ENCODE data around the gene LDB2.
A peak's percentile ranks its signal among the peaks of the same experiment; 100 is the strongest.
"Not testable (repeated sequence)": the region's sequence is repeated elsewhere in the genome, so short reads cannot be mapped to it uniquely, and the experiment has no call there.

The LDB2 gene

DNA sequence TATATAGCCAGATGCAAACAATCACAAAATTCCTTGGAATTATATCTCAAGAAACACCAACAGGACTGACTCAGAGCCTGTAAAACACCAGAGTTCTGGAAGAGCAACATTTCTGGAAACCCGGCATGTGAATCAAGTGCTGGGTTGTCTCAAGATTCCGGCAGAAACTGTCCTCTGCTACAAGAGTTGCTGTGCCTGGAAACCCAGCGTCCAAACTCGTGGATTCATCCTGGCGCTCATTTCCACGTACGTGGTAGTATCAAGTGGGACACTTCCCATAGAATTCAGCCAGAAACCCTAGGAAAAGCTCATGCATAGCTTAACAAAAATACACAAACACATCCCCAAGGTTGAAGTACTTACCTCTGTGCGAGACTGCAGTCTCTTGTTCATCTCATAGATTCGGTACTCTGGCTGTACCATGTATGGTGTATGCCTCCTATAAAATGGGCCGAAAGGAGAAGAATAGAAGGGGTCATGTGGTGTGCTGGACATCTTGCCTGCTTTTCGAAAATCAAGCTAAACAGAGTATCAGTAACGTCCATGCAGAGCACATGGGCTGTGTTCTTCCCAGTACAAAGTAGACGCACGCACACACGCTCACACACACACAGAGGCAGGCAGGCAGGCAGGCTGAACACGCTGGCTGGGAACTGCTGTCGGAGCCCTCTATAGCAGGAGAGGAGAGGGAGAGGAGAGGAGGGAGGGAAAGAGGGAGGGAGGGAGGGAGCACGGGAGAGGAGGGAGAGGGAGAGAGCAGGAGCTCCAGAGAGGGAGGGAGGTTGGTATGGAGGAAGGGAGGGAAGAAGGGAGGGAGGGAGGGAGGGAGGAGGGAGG, at the start of gene LDB2:
LDB2 (minus strand) TSS at position 655 of the 837 bp plus-strand sequence.
- no peak for DNase-seq

DNA sequence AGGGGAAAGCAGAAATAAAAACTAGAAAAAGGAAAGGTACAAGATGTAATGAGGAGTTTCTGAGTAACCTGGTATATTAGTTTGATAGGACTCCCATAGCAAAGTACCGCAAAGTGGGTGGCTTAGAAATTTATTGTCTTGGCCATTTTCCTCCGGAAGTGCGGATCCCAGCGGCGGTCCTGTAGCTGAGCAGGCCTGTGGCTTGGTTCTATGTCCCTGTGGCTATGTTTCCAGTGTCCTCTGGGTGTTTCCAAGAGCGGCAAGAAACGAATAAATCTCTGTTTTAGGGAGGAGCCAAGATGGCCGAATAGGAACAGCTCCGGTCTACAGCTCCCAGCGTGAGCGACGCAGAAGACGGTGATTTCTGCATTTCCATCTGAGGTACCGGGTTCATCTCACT, 44.0 kb upstream of the LDB2 start:
- no peak for DNase-seq

DNA sequence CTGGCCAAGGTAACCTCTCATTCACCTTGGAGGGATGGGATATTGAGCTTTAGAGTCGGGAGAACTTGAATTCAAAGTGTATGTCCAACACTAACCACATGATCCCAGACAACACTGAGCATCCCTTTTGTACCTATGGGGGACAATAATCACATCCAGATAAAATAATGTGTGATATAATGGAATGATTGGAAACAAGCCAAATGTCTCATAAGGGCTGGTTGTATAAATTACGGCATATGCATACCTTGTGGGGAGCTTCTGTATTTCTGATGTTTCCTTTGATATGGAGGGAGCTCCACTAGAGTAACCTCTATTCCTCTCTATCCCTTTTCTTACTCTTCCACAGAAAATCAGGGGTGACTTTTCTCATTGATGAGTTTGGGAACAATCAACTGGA, 40.7 kb upstream of the LDB2 start:
- no peak for DNase-seq

DNA sequence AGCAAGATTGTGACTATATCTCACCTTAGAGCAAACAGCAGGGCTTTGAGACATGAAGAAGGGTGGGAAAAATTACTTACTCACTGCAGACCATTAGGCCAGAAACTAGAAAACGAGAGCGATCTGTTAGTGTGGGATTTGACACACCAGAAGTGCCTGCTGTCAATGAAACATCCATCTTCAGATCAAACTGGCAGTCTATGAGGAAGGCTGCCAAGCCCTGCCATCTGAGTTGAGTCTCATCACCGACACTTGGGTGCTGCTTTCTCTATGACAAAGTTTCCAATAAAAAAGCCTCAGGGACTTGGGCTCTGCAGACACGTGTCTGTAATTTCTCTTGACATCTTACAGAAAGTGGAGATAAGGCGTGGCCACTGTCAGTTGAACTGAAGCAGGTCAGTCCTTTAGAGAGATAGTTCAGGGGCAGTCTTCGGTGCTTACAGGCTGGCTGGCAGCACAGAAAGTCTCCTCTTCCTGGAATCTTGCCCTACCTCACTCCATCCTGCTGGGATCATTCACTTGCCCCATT, 40.1 kb upstream of the LDB2 start:
- no peak for DNase-seq

DNA sequence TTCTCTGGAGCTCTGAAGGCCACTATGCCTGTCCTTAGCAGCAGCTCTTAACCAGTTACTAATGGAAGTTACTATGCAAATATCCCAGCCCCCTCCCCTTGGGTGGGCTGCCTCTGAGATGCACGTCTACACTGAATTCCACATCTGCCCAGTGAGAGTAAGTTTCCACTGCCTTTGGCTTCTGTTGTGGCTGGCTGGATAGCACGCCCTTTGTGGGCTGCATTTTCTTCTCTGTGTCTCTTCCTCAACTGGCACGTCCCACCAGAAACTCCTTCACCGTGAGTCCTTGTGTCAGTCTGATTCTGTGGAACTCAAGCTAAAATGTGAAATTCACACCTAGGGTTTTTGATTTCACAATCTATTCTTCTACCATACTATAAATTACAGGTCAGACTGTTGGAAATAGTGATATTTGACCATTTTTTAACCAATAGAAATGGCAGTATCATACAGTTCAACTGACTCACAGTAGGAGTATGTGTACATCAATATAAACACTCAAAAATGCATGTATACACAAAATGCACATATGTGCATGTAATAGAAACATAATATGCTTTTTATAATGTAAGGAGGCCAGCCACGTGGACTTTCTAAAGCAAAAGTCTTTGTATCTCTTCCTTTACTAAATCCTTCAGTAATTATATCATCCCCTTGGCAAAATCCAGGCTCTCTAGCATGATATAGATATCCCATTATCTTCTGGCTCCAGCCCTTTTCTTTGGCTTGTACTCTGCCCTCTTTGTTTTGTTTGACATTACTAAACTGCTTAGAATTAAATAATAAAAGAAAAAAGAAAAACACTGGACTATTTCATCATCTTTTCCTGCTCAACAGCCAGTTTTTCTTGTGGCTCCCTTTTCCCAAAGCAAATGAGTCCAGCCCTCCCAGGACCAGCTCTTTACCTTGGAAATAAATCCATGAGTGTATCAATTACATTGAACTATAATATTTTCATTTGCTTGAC, 33.2 kb upstream of the LDB2 start:
- no peak for DNase-seq

DNA sequence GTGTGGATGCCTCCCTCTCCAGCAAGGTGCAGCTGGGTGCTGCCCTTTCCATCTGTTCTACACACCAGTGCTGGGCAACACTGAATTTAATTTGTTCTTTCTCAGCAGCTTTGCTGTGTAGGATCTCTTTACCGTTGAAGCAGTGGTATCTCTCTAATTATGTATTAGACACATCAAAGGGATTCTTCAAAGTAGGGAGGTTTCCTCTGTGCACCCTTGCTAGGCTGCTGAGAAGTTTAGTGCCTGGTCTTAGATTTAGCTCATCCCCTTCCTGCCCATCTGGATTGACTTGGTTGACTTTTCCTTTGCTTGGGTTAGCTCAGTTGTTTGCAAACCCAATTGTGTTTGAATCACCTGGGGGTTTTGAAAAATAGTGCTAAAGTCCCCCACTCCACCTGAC, 27.8 kb upstream of the LDB2 start:
- no peak for DNase-seq

DNA sequence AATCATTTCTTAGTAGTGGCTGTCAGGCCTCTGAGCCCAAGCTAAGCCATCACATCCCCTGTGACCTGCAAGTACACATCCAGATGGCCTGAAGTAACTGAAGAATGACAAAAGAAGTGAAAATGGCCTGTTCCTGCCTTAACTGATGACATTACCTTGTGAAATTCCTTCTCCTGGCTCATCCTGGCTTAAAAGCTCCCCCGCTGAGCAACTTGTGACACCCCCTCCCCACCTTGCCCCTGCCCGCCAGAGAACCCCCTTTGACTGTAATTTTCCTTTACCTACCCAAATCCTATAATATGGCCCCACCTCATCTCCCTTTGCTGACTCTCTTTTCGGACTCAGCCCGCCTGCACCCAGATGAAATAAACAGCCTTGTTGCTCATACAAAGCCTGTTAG, 20.3 kb upstream of the LDB2 start:
- DNase-seq = not testable (repeated sequence)

DNA sequence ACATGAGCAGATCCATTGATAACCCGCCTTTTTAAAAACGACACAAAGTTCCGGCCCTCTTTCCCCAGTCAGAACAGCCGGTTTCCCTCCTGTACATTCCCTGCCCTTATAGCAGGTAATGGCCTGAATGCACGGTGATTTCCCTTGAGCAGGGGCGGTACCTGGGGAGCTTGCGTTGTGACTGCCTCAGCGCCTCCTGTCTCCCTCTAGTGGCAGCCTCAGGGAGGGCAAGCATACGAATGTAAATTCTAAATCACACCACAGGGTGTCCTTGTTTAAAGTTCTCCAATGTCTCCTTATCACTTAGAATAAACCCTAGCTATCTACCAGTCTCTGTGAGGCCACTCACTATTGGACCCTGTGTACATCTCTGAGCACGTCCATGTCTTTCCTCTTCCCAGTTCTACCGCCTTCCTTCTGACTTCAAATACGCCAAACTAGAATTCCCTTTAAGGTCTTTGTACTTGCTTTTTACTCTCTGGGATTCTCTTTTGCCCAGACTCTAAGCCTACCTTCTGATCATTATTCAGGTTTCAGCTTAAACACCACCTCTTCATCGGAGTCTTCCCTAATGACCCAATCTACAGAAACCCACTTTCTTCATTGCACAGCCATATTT, 18.4 kb upstream of the LDB2 start:
- peak; percentile 62 for DNase-seq

DNA sequence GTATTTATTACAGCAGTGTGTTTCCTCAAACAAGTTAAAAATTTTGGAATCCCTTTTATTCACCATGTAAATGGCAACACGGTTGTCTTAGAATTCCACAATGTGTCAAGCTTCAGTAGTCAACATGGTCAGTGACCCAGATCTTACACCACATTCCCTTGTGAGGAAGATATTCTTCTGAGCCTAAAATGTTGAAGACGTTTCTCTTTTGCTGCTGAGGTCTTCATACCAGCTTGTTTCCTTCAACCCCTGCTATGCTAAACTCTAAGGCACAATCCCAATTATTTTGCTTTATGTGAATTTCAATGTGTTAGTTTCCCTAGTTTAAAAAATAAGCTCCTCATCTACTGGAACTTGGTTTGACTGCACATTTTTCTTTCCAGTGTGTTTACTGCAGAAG, 17.6 kb upstream of the LDB2 start:
- DNase-seq = no peak

DNA sequence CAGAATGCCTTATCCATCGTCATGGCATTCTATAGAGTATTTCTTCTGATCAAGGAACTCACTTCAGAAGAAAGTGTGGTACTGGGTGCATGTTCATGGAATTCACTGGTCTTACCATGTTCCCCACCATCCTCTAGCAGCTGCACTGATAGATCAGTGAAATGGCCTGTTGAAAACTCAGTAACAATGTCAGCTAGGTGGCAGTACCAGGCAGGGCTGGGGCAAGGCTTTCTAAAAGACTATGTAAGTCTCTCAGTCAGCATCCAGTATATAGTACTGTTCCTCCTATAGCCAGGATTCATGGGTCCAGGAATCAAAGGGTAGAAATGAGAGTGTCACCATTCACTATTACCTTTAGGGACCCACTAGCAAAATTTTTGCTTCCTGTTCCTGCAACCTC, 15.8 kb upstream of the LDB2 start:
- DNase-seq = no peak

DNA sequence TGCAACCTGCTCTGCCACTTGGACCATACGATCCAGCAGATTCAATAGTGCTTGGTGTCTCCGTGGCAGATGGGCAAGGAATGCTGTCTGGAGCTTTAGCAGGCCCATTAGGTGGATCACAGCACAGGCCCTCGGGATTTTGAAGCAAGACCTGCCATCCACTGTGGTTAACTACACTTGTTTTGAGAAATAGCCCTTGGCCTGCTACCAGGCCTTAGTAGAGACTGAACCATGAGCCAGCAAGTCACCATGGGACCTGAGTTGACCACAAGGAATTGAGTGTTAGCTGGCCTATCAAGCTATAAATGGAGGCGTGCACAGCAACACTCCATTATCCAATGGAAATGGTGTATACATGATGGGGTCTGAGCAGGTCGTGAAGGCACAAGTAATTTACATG, 14.5 kb upstream of the LDB2 start:
- DNase-seq = no peak

DNA sequence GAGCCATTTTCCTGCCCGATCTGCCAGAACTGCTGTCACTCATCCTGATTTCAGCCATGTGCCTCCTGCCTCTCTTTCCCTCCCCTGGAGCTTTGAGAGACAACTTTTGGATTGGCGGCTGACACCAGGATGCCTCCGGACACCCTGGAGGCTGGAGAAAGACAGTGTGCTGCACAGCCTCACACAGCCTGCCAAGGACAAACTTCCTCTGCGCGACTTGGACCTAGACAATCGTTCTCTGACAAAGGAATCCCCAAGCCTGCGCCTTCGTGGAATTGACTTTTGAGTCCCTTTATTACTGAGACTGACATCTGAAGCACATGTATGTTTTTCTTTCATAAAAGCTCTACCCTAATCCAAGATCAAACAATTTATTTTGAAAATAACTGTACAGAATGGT, 10.8 kb upstream of the LDB2 start:
- no peak for DNase-seq

DNA sequence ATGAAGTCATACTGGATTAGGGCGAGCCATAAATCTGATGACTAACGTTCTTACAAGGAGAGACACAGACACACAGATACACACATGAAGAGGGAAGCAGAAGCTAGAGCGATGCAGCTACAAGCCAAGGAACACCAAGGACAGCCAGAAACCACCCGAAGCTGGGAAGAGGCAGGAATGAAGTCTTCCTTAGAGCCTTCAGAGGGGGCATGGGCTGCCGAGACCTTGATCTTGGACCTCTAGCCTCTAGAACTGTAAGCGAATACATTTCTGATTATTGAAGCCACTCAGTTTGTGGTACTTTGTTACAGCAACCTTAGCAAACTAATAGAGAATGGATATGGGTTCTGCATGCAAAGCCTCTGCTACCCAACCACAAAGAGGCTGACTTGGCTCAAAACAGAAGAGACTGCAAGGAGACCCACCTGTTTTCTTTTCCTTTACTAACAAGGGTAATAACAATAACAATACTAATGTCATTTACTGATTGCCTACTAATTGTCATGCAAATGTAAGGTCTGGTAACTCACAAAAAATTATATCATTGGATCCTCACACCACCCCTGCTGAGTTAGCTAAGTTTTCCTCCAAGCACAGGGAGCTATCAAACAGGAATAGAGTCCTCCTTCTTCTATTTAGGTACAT, 10.1 kb upstream of the LDB2 start:
- DNase-seq = no peak

DNA sequence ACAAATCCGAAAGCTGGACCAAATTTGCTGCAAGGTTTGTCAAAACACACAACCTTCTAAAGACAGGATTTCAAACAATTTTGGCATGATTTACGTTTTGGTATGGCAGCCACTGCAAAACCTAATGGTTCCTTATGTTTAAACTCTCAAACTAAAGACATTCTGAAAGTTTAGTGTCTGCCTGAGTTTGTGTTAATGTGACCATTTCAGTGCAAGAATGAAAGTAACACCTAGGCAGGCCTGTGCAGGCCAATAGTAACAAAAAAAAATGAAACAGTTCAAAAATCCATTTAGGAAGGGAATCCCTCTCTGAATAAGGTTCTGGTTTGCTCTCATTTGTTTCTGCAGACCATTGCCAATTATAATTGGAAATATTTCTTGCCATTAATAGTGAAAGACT, 1.9 kb upstream of the LDB2 start:
- no peak for DNase-seq

DNA sequence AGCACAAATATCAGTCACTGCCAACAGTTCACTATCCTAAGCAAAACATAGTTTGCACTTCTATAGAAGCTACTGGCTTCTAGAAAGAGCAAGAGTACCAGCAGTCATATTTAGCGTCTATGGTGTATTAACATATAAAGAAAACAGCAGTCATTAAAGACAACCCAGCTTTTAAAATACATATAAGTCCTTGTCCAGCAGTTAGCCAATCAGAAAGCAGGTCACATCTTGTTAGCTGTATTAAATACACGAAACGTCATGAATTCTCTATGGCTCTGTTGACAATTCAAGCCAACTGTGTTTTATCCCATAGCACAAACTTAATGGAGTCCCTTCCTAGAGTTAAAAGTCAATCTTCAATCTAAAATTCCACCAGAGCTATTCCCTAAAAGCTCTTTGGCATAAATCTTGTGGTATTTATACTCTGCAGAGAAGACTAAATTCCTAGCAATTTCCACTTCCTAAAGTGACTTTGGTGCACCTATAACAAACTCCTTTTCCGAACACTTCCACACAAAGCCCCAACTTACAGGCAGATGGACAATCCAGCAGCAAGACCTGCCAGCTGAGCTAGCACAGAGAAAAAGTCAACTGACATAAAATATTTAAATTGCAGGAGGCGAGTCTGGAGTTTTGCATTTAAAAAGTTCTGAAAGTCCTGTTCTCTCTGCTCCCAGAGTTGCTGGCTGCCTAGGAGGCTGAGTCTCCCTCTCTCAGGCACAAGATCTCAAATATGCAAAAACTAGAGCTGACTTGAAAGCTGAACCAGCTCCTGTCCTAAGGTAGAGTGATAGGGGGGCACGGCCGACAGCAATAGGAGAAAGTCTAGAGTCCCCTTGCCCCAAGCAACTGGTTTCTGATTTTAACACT, 1.3 kb downstream of the LDB2 start:
- no peak for DNase-seq

DNA sequence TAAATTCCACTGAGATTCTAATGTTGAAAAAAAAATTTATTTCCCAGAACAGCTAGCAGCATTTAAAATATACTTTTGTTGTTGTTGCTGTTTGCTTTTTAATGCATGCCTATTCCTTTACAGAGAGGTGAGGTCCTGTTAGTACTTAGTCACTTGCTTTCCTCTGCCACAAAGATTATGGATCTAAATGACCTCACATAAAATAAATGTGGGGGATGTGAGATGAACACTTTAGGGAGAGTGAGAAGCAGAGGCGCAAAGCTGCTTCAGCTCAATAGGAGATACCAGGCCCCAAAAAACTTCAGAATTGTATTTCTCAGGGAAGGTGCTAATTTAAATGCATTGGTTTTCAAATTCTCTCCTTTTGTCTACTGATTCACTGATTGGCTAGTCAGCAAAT, 4.0 kb downstream of the LDB2 start:
- DNase-seq = no peak

DNA sequence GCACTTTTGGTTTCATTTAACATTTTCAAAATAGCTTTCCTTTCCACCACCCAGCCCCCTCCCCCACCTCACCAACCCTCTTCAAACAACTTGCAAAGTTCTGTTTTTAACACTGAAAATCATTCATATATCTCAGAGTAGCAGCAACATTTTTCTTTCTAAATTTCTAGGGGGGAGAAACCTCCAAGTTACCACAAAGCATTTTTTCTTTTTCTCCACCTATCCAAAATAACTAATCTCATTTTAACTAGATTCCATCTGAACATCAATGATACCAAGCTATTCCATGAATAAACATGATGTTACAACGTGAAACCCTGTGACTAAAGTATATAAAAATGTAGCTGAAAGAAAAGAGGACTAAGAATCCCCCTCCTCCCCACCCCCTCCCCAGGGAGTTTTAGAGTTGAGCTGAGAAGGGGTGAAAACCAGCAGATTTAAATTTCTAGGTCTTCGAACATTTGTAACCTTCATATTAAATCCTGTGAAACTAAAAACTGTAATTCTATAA, 5.2 kb downstream of the LDB2 start:
- no peak for DNase-seq

DNA sequence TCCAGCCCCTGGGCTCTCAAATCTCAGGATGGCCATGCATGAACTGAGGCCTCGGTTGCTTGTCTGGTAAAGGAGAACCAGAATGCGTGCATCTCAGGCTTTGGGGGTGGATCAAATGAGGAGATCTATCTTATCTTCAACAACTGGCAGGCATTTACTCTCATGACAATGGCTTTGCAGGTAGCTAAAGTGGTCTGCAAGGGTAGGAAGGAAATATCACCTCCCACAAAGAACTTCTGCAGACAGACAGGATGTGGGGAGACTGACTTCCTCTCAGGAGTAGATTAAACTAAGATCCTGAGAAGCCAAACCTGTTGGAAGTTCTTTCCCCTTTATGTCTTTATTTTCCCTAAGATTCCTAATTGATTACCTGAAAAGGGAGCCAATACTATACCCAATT, 7.8 kb downstream of the LDB2 start:
- DNase-seq = no peak

DNA sequence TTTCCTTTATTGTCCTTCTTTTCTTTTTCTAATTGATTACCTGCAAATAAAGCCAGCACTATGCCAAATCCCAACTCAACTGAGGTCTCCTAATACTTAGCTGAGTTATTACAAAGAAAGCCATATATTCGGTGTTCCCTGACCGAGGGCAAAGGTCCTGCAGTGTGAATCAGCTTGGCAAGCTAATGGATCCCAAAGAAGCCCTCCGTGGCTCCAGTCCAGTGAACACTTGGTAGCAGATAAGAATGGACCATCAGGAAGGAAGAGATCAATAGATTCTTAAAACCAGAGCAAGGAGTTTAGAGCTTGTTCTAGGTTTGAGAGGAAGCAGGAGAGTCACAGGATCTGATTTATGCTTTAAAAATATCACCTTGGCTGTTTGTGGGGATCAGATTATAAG, 8.5 kb downstream of the LDB2 start:
- DNase-seq = no peak

DNA sequence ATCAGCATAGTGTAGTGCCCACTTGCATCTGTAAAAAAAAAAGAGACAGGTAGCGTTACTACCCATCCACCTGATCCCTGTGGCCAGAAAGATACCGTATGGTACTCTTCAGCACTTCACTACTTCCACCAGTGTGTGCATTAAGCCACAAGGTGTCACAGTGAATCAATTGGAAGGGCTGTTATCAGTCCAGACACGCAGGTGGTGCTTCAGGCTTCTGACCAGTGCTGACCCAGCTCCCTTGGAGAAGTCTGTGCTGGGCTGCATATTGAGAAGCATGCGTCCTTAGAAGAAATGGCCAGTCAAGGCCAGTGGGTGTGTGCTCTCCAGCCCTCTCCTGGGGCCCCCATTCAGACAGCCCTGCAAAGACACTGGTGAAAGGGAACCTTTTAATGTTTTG, 10.6 kb downstream of the LDB2 start:
- DNase-seq = no peak

DNA sequence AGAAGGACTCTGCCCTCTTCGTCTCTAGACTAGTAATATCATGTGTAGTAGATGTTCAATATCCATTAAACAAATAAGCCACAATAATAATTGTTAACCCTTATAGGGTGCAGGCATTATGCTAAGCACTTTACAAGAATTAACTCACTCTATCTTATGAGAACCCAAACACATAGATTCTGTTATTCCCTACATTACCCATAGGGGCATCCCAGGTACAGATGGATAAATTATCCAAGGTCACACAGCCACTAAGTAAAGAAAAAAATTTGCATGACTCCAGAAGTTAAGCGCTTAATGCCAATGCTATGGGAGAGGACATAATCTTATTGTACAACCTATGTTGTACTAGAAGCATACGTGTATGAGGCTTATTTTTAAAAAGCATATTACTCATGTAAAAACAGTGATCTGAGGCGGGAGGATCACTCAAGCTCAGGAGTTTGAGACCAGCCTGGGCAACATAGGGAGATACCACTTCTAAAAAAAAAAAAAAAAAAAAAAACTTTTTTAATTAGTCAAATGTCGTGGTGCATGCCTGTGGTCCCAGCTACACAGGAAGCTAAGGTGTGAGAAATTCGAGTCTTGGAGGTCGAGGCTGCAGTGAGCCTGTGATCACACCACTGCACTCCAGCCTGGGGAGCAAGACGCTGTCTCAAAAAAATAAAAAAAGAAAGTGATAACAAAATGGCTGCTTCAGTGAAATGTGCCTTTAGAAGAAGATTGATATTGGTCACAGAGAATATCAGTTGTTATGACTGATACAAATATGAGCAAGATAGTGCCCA, 13.6 kb downstream of the LDB2 start:
- no peak for DNase-seq
